Subcutaneous preadipocyte (primary cell): ENCODE data around the gene PITX1. TPM values are rescaled to one million over a fixed set of nuclear protein-coding genes. Genes with fewer than 3 reads are reported as not detected.

Experiments
- total RNA-seq: library from RNA; depleted of rRNA; stranded (reverse); fragments of >200 nt; gene quantifications from 2 replicates; pipeline ENCODE4 v1.2.3, GENCODE V29; 2012

PITX1 gene
- 1.4 and 1.8 TPM in 2 replicates for total RNA-seq

GRCh38 chr5:135033901-135034235 lies at the start of gene PITX1:
PITX1 (minus strand) TSS chr5:135034228; CDS start chr5:135033881, 347 bp downstream.

Other genes starting within 250 kb of the PITX1 start
- 36.4 and 39.7 TPM in 2 replicates for gene C5orf24, start 188.3 kb downstream of the PITX1 start, total RNA-seq
- 103 and 123 TPM in 2 replicates for gene TXNDC15, start 159.9 kb downstream of the PITX1 start, total RNA-seq
- gene PCBD2, start 129.1 kb downstream of the PITX1 start, total RNA-seq = 3.3 and 5.3 TPM in 2 replicates
- gene CATSPER3, start 66.3 kb downstream of the PITX1 start, total RNA-seq = under 0.01 TPM in 1 of 2 replicates, not detected in the other